ENCODE measurements around the gene PSTPIP2. TPM values are rescaled to one million over a fixed set of nuclear protein-coding genes. Genes with fewer than 3 reads are reported as not detected.

Gene PSTPIP2
- total and polyA plus RNA-seq, 4 donors: 4.0 to 14.7 (median 8.6) TPM

DNA sequence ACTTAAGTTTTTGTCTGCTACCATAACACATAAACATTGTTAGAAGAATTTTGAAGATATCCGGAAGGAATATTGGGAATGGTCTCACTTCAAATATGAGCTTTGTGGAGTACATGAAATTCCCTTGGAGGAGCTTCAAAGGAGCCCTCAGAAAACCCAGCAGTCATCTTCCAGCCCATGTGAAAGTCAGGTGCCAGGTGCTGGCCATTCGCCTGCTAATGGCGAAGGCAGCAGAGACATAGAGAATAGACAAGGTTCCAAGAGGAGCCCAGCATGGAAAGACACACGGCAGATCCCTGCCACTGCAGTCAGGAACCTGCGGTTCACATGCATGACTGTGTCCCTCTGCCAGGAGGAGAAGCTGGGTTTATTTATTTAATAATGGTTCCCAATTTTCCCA lies 64.9 kb downstream of the PSTPIP2 start:
- no peak overlapping the region for H3K4me3 ChIP-seq (ENCODE audit: low read depth in 1 of 3, low read length in 3 of 3)
- 97% methylated on average over 5 of the region's 5 CpGs for WGBS
- peaks cover 0 to 7% (median 2%) of the 10 kb centered on the region in 4 donors for H3K36me3 ChIP-seq (ENCODE audit: control insufficient read depth in 4 of 4, insufficient read depth in 3 of 4, low read depth in 1 of 4, low read length in 3 of 4)
- peaks cover 0 to 14% (median 3%) of the 10 kb centered on the region in 4 donors for H3K4me1 ChIP-seq (ENCODE audit: control insufficient read depth in 4 of 4, insufficient read depth in 4 of 4, low read length in 3 of 4)
- TF ChIP-seq HNF4A (conservative IDR thresholded peaks at IDR 0.05): no peak
- no peak for TF ChIP-seq FOXA1 (IDR thresholded peaks at IDR 0.05)
- TF ChIP-seq, protein P1, sequence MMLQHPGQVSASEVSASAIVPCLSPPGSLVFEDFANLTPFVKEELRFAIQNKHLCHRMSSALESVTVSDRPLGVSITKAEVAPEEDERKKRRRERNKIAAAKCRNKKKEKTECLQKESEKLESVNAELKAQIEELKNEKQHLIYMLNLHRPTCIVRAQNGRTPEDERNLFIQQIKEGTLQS (IDR thresholded peaks at IDR 0.05): no peak
- TF ChIP-seq YY1 (IDR thresholded peaks at IDR 0.05): no peak
- no peak for TF ChIP-seq FOXA2 (IDR thresholded peaks at IDR 0.05)
- TF ChIP-seq, protein P2, sequence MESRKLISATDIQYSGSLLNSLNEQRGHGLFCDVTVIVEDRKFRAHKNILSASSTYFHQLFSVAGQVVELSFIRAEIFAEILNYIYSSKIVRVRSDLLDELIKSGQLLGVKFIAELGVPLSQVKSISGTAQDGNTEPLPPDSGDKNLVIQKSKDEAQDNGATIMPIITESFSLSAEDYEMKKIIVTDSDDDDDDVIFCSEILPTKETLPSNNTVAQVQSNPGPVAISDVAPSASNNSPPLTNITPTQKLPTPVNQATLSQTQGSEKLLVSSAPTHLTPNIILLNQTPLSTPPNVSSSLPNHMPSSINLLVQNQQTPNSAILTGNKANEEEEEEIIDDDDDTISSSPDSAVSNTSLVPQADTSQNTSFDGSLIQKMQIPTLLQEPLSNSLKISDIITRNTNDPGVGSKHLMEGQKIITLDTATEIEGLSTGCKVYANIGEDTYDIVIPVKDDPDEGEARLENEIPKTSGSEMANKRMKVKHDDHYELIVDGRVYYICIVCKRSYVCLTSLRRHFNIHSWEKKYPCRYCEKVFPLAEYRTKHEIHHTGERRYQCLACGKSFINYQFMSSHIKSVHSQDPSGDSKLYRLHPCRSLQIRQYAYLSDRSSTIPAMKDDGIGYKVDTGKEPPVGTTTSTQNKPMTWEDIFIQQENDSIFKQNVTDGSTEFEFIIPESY (IDR thresholded peaks at IDR 0.05): no peak
- no peak for TF ChIP-seq RAD21 (IDR thresholded peaks at IDR 0.05)
- H3K27ac ChIP-seq (ENCODE audit: low read depth in 1 of 2, low read length in 2 of 2): no peak overlapping the region
- no peak overlapping the region for H3K9ac ChIP-seq (ENCODE audit: low read depth in 1 of 2, low read length in 2 of 2)
- no peaks in the 10 kb centered on the region for H3K27me3 ChIP-seq (ENCODE audit: control insufficient read depth in 4 of 4, insufficient read depth in 4 of 4, low read length in 3 of 4)
- no peak for DNase-seq (ENCODE audit: low spot score)
- H3K9me3 ChIP-seq (ENCODE audit: control insufficient read depth in 4 of 4, low read length in 3 of 4): no peaks in the 10 kb centered on the region

GRCh38 chr18:46002934-46003333 lies 69.1 kb downstream of the PSTPIP2 start:
- Histone ChIP-seq H3K9ac (ENCODE audit: low read depth in 1 of 2, low read length in 2 of 2) (no peak overlapping the region), H3K36me3 (ENCODE audit: control insufficient read depth in 4 of 4, insufficient read depth in 3 of 4, low read depth in 1 of 4, low read length in 3 of 4) (peaks cover 0 to 6% (median under 1%) of the 10 kb centered on the region in 4 donors), H3K27ac (ENCODE audit: low read depth in 1 of 2, low read length in 2 of 2) (no peak overlapping the region), H3K4me1 (ENCODE audit: control insufficient read depth in 4 of 4, insufficient read depth in 4 of 4, low read length in 3 of 4) (no peaks in the 10 kb centered on the region), H3K9me3 (ENCODE audit: control insufficient read depth in 4 of 4, low read length in 3 of 4) (no peaks in the 10 kb centered on the region), H3K4me3 (ENCODE audit: low read depth in 1 of 3, low read length in 3 of 3) (no peak overlapping the region), H3K27me3 (ENCODE audit: control insufficient read depth in 4 of 4, insufficient read depth in 4 of 4, low read length in 3 of 4) (no peaks in the 10 kb centered on the region)
- WGBS: 93% methylated on average over 1 of the region's 1 CpG
- no peak for TF ChIP-seq MAX (IDR thresholded peaks at IDR 0.05)
- TF ChIP-seq EGR1 (IDR thresholded peaks at IDR 0.05; ENCODE audit: low read depth in 2 of 2): no peak
- TF ChIP-seq HNF4G (IDR thresholded peaks at IDR 0.05): no peak
- no peak for TF ChIP-seq HNF4A (conservative IDR thresholded peaks at IDR 0.05)
- no peak for TF ChIP-seq GABPA (IDR thresholded peaks at IDR 0.05 in 1 of 2, conservative IDR thresholded peaks at IDR 0.05 in 1 of 2)
- TF ChIP-seq NR2F2 (IDR thresholded peaks at IDR 0.05): no peak
- TF ChIP-seq, protein P2 (IDR thresholded peaks at IDR 0.05): no peak
- no peak for TF ChIP-seq SP1 (IDR thresholded peaks at IDR 0.05)
- TF ChIP-seq TAF1 (conservative IDR thresholded peaks at IDR 0.05): no peak
- no peak for TF ChIP-seq RAD21 (IDR thresholded peaks at IDR 0.05)
- TF ChIP-seq, protein P1 (IDR thresholded peaks at IDR 0.05): no peak
- TF ChIP-seq, protein P3, sequence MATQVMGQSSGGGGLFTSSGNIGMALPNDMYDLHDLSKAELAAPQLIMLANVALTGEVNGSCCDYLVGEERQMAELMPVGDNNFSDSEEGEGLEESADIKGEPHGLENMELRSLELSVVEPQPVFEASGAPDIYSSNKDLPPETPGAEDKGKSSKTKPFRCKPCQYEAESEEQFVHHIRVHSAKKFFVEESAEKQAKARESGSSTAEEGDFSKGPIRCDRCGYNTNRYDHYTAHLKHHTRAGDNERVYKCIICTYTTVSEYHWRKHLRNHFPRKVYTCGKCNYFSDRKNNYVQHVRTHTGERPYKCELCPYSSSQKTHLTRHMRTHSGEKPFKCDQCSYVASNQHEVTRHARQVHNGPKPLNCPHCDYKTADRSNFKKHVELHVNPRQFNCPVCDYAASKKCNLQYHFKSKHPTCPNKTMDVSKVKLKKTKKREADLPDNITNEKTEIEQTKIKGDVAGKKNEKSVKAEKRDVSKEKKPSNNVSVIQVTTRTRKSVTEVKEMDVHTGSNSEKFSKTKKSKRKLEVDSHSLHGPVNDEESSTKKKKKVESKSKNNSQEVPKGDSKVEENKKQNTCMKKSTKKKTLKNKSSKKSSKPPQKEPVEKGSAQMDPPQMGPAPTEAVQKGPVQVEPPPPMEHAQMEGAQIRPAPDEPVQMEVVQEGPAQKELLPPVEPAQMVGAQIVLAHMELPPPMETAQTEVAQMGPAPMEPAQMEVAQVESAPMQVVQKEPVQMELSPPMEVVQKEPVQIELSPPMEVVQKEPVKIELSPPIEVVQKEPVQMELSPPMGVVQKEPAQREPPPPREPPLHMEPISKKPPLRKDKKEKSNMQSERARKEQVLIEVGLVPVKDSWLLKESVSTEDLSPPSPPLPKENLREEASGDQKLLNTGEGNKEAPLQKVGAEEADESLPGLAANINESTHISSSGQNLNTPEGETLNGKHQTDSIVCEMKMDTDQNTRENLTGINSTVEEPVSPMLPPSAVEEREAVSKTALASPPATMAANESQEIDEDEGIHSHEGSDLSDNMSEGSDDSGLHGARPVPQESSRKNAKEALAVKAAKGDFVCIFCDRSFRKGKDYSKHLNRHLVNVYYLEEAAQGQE (IDR thresholded peaks at IDR 0.05): no peak
- TF ChIP-seq YY1 (IDR thresholded peaks at IDR 0.05): no peak
- DNase-seq (ENCODE audit: low spot score): no peak
